GM08714 (cell line): ENCODE results near the gene GDPD3.

Source experiments
- H3K4me3 ChIP-seq: fragments of 200-500 bp; sonication (Bioruptor generic); 2 replicates; pipeline ENCODE4 v1.5.1; 2014; ENCODE audit warnings: mild to moderate bottlenecking, low read length, inconsistent platforms
- ZNF274 ChIP-seq: IDR thresholded peaks from 2 replicates; pipeline ENCODE4 v1.6.1; 2012; ENCODE audit warnings: mild to moderate bottlenecking, low read depth, low read length

GDPD3 gene

GRCh38 chr16:30068333-30068732 lies 45.0 kb downstream of the GDPD3 start:
- no peak overlapping the region for H3K4me3 ChIP-seq
- no peak for TF ChIP-seq ZNF274

DNA sequence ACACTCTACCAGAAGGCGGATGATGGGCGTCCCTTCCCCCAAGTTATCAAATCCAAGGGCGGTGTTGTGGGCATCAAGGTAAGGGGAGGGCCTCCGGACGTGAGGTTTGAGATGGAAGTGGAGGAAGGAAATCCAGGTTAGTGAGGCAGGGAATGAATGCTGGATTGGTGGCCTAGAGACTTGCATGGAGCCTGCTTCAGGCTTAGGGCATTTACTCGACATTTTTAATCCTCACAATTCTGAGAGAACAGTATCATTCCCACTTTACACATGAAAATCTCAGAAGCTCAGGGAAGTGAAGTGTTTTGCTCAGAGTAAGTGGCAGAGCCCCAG lies 45.8 kb downstream of the GDPD3 start:
- no peak for TF ChIP-seq ZNF274
- H3K4me3 ChIP-seq: no peak overlapping the region; the same call in 1 of the 2 replicates

DNA sequence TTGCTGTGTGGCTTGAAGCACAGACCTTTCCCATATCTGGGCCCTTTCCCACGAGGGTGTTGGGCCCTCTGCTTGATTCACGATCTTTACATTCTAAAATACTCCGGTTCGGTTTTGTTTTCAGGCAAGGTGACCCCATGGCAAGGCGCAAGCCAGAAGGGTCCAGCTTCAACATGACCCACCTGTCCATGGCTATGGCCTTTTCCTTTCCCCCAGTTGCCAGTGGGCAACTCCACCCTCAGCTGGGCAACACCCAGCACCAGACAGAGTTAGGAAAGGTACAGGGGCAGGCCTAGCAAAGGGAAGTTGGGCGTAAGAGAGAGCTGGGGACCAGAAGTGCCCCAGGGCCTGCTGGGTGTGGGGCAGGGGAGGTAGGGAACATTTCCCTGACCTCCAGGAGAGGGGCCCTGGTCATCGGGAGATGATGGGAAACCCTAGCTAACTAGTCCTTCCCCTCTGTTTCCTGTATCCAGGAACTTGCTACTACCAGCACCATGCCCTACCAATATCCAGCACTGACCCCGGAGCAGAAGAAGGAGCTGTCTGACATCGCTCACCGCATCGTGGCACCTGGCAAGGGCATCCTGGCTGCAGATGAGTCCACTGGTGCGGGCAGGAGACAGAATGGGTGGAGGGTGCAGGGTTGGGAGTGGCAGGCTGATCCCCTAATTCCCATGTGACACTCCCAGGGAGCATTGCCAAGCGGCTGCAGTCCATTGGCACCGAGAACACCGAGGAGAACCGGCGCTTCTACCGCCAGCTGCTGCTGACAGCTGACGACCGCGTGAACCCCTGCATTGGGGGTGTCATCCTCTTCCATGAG lies 46.4 kb downstream of the GDPD3 start:
- no peak for TF ChIP-seq ZNF274
- H3K4me3 ChIP-seq: peak overlapping the region; percentile 74

- no peak for TF ChIP-seq ZNF274
These were observed 47.2 kb downstream of the GDPD3 start for GRCh38 chr16:30065943-30066760.

GRCh38 chr16:30065102-30065942 lies 48.0 kb downstream of the GDPD3 start, which contains the start of gene ALDOA:
TSS of gene ALDOA (plus strand) at chr16:30065760. CDS start at chr16:30066898, 1,138 bp downstream.
- peak within 1 kb of the TSS; percentile 74 for H3K4me3 ChIP-seq
- no peak for TF ChIP-seq ZNF274

More at GRCh38 chr16:30065943-30066760, 47.2 kb downstream of the GDPD3 start:
- H3K4me3 ChIP-seq: peak overlapping the region; percentile 74

GRCh38 chr16:30064729-30065101 lies 48.6 kb downstream of the GDPD3 start:
- H3K4me3 ChIP-seq: peak overlapping the region; percentile 72
- TF ChIP-seq ZNF274: no peak

DNA sequence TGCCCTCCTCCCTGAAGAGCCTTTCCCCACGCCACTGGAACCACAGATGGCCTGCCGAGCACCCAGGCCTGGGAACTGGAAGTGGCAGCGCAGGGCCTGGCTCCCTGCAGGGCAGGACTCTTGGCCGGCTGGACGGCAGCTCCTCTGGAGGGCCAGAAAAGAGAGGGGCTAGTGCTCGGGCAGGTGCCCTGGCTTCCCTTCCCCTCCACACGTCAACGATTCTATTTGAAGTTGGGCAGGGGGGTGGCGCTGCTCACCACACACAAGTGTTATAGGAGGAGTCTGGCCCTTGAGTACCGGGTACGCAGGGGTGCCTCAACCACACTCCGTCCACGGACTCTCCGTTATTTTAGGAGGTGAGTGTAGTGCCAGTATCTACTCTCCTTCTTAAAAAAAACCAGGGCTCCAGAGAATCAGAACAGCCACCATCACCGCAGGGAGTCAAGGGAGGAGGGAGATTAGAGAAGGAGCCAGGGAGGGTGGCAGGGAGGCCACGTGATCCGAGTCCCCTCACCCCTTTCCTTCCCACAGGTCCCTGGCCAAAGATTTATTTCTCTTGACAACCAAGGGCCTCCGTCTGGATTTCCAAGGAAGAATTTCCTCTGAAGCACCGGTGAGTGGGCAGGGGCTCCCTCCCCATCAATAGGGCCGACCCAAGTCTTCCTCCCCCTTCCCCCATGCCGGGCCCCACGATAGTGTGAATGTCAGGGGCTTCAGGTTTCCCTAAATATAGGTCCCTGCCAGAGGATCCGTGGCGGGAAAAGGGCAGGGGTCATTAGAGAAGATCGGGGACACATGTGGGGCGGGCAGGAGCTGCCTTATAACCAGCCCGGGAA lies 49.2 kb downstream of the GDPD3 start:
- H3K4me3 ChIP-seq: peak overlapping the region; percentile 72
- TF ChIP-seq ZNF274: no peak

DNA sequence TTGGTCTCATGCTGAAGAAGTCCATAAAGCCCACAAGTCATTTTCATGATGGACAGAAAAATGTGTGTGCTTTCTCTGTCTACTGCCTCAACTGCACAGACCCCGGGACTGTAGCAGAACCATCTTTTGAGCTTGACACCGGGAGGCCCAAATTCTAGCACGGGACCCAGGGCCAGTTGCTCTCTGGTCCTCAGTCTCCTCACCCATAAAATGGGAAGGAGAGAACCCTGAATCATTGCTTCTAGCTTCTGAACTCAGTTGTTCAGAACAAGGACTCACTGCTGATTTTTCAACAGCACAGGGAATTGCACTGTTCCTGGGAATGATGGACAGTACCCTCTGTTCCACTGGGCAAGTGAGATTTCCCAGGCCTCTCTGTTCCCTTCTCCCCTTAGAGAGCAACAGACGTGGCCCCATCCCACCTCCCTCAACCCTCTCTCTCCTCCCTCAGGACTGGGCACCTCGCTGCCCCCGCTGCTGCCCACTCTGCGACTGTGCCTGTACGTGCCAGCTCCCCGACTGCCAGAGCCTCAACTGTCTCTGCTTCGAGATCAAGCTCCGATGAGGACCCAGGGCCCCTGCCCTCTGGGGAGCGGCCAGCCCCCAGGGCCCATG lies 50.0 kb downstream of the GDPD3 start:
- peak overlapping the region; percentile 72; the same call in 1 of the 2 replicates for H3K4me3 ChIP-seq

GRCh38 chr16:30060836-30061554 lies 52.3 kb downstream of the GDPD3 start:
- no peak overlapping the region for H3K4me3 ChIP-seq
- no peak for TF ChIP-seq ZNF274

More for the DNA sequence above, 50.0 kb downstream of the GDPD3 start:
- no peak for TF ChIP-seq ZNF274

GRCh38 chr16:30060346-30060745 lies 53.0 kb downstream of the GDPD3 start:
- TF ChIP-seq ZNF274: no peak

DNA sequence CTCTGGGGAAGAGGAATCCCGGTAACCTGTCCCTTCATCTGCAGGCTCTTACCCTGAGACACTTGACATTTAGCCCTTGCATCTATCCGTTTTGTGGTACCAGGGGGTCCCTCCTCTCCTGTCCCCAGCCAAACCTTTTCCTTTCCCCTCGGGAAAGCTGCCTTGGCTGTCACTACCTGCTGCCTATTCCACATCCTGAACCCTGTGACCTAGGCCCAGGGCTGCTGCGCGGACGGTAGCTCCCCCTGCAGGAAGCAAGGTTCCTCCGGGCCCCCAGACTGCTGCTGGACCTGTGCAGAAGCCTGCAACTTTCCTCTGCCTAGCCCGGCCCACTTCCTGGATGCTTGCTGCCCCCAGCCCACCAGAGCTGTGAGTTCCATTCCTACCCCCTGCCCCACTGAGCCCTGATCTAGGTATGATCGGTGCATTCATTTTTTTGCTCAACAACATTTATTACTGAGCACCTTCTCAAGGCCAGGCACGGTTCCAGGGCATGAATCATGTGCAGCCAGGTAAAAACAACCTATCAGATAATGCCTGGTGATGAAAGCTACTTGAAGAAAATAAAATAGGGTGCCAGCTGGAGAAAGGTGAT lies 58.3 kb downstream of the GDPD3 start:
- no peak overlapping the region for H3K4me3 ChIP-seq
- no peak for TF ChIP-seq ZNF274

More at GRCh38 chr16:30060346-30060745, 53.0 kb downstream of the GDPD3 start:
- H3K4me3 ChIP-seq: no peak overlapping the region
